Activated CD4-positive, alpha-beta T cell treated with anti-CD3 and anti-CD28 coated beads, Interleukin-2, amount 50 U/mL, for 24 hours (primary cell): ENCODE data around the gene SLC39A9.
"Not testable (repeated sequence)": the region's sequence is repeated elsewhere in the genome, so short reads cannot be mapped to it uniquely, and the experiment has no call there.

ENCODE experiments used
- DNase-seq, 2 donors: peaks; one replicate each; pipeline ENCODE4 v3.0.0-alpha.2; 2020; ENCODE audit warnings: low read depth in 1 of 2, low spot score in 1 of 2

SLC39A9 gene

DNA sequence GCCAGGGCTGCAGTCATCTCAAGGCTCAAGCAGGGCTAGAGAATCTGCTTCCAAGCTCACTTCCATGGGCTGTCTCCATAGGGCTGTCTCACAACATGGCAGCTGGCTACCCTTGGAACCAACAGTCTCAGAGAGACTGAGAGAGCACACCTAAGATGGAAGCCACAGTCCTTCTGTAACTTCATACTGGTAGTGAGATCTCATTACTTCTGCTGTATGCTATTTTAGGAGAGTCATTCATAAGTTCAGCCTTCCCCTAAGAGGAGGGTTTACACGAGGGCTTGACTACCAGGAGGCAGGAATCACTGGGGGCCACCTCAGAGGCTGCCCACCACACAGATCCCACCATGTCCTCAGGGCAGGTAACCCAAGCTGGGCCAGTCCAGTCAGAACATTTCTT, 30.1 kb upstream of the SLC39A9 start:
- DNase-seq: no peak

DNA sequence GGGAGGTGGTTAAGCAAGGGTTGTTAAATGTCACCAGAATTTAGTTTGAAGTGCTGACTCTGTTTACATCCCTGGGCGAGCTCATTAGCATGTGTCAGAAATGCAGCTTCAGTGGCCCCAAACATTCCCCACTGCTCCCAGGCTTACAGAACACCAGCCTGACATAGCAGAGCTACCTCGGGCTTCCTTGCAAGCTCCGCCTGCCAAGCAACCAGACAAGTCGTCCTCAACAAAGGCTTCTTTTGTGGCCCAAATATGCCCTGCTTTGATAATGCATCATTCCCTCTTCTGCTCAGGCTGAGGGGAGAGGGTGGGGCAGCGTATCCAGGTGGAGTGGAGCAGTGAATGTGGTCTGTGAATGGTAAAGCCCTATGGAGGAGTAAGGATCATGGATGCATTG, 28.4 kb upstream of the SLC39A9 start:
- no peak for DNase-seq

DNA sequence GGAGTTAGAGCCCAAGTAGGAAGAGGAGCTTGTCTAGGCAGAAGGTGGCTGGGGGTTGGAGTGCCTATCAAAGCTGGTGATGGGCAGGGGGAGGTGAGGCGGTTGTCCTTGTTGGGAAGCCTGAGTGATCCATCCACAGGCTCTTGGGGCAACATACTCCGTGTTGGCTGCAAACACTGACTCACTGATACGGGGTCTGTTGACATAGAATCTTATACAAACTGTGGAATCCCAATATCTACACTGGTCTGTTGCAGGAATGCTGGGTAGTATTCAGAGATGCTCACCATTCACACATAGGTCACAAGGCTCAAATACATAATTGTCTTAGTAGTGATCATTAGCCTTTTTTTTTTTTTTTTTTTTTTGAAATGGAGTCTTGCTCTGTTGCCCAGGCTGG, 26.3 kb upstream of the SLC39A9 start:
- DNase-seq: no peak

DNA sequence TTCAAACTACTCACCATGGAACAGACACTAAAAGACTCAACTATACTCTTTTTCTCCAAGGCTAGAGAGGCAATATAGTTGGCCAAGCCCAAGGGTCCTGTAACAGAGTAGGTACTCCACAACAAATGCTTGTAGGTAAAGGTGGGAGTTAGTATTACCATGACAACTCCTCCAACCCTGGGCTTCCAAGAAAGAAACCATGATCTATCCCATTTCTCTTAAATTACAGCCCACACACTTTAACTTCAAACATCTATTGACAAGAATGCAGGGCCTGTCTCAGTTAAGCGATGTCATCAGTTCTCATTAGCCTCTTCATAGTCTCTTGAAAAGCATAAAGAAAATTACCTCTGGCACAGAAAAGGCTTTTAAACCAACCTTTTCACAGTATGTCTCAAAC, 25.4 kb upstream of the SLC39A9 start:
- DNase-seq: no peak

DNA sequence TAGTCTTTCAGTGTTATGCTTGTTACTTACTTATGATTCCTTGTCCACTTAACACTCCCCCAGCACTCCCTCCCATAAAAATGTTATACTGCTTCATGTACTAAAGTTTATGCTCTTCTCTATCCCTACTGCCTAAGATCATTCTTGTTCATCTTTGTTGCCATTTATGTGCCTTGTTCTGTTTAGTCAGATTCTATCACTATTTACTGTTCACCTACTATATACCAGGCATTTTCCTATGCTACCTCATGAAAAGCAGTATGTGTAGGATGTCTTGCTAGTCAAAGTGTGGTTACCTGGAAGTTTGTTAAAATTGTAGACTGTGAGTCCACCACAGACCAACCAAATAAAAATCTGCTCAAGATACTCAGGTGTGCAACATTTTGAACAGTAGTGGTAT, 24.3 kb upstream of the SLC39A9 start:
- DNase-seq: no peak

DNA sequence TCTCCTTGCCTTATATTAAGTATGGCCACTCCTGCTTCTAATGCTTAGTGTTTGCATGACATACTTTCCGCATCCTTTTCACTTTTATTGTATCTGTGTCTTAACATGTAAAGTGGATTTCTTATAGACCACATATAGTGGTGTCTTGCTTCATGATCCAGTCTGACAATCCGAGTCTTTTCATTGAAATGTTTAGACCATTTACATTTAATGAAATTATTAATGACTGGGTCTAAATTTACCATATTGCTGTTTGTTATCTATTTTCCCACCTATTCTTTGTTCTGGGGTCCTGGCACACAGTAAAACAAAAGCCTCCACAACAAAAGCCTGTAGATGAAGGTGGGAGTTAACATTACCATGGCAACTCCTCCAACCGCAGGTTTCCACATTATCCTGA, 23.3 kb upstream of the SLC39A9 start:
- no peak for DNase-seq

DNA sequence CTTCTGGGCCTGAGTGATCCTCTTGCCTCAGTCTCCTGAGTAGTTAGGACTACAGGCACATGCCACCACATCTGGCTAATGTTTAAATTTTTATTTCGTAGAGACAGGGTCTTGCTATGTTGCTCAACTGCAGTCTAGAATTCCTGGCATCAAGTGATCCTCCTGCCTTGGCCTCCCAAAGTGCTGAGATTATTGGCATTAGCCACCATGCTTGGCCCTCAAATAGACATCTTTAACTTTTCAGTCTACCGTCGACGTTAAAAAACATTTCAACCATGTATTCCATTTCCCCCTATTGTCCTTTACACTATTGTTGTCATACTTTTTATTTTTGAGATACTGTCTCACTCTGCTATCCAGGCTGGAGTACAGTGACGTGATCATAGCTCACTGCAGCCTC, 22.8 kb upstream of the SLC39A9 start:
- no peak for DNase-seq

DNA sequence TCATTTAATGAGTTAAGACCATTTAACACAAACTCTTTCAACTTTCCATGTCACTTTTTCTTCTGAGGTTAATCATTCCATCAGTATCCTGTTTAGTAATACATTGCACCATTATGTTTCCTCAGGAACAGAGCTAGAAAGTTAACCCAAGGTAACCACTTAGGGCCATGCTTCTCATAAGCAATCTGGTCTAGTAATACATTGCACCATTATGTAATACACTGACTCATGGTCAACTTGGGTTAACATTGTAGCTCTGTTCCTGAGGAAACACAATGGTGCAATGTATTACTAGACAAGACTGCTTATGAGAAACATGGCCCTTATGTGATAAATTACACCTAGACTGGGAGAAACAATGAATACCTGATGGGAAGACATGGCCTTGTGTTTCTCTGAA, 22.1 kb upstream of the SLC39A9 start:
- no peak for DNase-seq

DNA sequence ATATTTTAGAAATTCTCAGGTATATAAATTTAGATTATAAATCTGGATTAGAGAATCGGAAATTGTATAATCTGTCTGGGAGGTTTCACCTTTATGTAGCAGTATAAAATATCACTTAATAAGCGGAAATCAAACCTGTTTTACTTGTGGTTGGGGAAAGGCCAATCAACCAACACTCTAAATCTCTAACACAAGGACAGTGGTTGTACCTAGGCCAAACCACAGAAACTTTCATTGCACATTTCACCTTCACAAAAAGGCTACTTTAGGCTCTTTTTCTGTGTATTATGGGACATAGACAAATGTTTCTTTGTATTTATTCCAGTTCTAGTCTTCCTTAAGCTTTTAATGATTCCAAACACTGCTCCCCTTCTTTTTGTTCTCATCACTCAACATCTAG, 20.2 kb upstream of the SLC39A9 start:
- no peak for DNase-seq

DNA sequence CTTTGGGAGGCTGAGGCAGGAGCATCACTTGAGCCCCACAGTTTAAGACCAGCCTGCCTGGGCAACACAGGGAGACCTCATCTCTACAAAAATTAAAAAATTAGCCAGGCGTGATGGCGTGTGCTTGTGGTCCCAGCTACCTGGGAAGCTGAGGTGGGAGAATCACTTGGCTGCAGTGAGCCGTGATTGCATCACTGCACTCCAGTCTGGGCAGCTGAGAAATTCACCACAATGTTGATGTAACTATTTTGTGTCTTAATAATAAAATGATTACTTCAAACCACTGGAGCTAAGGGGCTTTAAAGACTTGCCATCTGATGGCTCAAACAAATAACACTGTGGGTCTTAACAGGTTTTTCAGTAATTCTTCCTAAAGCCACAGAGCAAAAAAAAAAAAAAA, 11.2 kb upstream of the SLC39A9 start:
- DNase-seq: no peak

DNA sequence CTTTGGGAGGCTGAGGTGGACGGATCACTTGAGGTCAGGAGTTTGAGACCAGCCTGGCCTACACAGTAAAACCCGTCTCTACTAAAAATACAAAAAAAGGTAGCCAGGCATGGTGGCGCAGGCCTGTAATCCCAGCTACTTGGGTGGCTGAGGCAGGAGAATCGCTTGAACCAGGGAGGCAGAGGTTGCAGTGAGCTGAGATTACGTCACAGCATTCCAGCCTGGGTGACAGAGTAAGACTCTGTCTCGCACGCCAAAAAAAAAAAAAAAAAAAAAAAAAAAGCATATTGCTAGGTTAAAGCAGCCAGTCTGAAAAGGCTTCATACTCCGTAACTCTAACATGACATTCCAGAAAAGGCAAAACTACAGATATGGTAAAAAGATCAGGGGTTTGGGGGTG, 7.1 kb upstream of the SLC39A9 start:
- DNase-seq: not testable (repeated sequence)

DNA sequence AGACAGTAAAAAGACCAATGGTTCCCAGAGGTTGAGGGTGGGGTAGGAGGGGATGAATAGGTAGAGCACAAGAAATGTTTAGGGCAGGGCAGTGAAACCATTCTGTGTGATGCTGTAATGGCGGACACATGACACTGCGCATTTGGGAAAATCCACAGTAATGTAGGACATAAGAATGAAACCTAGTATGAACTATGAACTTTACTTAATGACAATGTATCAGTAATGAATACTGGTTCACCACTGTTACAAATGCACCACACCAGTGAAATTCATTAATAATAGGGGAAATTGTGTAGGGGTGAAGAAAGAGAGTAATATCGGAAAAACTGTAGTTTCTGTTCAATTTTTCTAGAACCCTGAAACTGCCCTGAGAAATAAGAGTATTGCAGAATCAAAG, 6.0 kb upstream of the SLC39A9 start:
- no peak for DNase-seq

DNA sequence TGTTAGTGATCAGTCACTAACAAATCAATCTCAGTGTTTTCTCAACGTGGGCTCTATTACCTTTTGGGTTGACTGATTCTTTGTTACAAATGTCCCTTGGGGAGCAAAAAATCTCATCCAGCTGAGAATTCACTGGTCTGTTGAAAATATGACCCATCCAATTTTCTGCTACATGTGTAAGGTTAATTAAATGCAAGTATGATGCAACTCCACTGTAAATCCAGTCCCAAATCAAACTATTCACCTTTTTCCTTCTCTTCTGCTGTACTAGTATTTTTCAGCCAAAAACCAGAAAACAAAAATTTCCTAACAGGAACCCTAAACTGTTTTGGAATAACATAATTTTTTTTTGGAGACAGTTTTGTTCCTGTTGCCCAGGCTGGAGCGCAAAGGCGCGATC, 2.6 kb upstream of the SLC39A9 start:
- no peak for DNase-seq

DNA sequence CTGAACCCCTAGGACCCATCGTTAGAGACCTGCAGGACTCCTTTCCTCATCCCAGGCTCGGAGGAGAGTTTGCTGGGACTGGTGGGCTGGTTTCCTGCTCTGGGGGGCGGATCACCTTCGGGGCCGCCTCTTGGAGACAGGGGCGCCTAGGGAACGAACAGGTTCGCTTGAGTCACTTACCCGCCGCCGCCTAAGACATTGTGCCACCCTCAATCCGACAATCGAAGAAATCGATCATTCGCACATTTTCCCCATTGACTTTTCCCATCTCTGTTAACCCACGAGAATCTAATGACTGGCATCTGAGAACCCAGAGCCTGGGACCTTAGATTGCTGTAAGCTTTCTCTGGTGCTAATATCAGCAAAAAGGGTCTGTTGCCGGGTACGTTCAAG, 322 bp downstream of the SLC39A9 start:
- no peak for DNase-seq

DNA sequence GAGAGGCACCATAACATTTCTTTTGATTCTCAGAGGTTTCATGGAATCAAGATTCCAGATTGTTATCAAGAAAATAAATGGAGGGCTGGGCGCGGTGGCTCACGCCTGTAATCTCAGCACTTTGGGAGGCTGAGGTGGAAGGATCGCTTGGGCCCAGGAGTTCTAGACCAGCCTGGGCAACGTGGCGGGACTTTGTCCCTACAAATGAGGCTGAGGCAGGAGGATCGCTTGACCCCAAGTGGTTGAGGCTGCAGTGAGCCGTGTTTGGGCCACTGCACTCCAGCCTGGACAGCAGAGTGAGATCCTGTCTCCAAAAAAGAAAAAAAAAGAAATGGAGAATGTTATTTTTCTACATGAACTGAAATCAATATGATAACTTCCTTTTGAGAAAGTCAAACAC, 1.3 kb downstream of the SLC39A9 start:
- DNase-seq: no peak

DNA sequence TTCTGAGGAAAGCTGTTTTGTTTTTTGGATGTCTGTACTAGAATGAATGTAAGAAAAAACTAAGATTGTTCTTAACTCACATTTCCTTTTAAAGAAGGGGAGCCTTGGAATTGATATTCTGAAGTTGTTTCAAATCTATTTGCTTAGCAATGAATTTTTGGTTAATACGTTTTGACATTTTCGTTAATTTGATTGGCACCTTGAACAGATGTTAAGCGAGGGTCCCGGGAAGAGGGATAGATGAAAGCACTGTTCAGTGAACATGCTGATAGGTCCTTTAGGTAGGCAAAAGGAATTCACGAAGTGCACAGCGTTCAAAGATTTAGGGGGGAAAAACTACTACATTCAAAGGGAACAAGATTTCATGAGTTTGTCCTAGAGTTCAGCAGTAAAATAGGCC, 1.7 kb downstream of the SLC39A9 start:
- DNase-seq: no peak

DNA sequence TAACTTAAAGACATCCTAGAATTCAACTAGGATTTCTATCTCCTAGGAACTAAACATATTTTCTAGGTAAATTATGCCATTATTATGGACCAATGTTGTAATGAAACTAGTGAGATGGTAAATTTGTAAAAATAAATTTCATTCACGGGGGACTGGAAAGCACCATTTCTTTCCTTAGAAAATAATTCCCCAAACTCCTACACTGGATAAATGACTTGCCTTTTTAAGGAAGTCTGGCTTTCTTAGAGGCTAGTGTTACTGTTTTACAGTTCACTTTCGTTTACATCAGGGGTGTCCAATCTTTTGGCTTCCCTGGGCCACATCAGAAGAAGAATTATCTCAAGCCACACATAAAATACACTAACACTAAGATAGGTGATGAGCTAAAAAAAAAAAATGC, 3.3 kb downstream of the SLC39A9 start:
- no peak for DNase-seq

DNA sequence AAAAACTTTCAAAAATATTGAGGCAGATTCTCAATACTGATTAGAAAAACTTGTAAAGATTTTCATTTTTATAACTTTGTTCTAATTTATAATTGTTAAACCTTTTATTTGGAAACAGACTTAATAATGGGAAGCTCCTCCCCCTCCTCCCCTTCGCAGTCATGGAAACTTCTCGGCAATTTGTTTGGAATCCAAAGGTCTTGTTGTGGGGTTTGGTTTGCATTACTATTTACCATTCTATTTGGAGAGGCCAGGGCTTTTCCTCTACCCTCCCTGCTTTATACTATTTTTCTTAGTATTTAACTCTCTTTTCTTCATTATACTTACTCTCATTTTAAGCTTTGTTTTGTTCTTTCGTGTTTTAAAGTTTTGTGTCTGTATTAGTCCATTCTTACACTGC, 6.0 kb downstream of the SLC39A9 start:
- no peak for DNase-seq

DNA sequence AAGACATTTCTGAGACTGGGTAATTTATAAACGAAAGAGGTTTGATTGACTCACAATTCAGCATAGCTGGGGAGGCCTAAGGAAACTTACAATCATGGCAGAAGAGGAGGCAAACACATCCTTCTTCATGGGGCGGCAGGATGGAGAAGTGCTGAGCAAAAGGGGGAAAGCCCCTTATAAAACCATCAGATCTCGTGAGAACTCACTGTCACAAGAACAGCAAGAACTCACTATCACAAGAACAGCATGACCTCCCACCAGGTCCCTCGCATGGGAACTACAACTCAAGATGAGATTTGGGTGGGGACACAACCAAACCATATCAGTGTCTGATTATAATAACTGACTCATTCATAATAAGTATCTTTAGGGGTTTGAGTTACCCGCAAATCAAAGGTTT, 6.4 kb downstream of the SLC39A9 start:
- DNase-seq: no peak

DNA sequence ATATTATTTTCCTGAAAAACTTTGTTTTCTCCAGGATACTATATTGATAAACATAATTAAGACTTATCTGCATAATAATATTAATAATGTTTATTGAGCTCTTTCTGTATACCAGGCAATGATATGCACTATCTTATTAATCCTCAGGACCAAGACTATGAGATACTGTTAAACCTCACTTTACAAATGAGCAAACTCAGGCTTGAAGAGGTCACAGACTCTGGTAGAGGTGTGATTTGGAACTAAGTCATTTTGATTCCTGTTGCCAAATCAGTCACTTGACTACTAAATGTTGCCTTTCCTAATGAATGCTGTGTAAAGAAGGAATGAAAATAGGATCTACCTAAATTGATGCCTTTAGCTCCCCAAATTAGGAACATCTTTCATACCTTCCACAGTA, 7.3 kb downstream of the SLC39A9 start:
- DNase-seq: no peak

DNA sequence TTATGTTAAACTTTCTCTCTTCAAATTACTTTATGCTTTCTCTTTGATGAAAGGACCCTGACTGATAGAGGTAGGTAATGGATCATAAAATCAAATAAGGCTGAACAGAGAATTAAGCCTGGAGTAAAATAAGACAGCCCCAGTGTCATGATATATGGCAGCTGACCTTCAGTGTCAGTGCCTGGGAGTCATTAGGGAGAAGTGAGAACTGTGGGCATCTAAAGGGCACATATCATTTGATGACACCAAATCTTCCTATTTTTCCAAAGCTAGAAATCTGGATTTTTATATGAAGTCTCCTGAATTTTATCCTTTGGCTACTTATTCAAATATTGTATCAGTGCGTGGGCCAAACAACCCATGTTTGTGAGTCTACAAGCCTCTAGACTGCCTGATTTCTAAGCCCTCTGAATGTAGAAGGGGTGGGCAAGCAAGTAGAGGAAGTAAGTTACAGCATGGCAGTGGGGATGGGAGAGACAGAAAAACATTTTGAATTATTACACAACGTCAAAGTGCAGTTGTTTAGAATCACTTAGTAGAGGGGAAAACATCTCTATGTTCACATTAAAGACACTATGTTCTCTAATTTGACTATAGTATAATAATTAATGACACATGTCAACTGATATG, 10.0 kb downstream of the SLC39A9 start:
- DNase-seq: no peak

DNA sequence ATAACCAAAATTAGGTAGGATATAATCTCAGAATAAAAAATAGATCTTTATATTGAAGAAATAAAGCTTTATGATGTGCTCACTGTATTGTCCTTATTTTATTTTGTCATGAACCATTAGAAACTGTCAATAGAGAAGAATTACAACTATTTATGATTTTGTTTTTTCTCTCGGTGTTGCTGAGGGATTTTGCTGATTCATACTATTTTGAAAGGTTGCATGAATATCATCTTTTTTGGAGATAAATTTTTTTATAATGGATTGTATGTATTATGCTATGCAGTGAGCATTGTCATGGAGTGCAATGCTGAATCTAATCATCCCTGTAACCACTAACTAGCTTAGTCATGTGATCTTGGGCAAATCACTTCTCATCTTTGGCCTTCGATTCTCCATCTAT, 15.0 kb downstream of the SLC39A9 start:
- no peak for DNase-seq

DNA sequence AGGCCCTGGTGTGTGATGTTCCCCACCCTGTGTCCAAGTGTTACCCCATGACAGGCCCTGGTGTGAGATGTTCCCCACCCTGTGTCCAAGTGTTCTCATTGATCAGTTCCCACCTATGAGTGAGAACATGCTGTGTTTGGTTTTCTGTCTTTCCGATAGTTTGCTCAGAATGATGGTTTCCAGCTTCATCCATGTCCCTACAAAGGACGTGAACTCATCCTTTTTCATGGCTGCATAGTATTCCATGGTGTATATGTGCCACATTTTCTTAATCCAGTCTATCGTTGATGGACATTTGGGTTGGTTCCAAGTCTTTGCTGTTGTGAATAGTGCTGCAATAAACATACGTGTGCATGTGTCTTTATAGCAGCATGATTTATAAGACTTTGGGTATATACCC, 17.6 kb downstream of the SLC39A9 start:
- not testable (repeated sequence) for DNase-seq

DNA sequence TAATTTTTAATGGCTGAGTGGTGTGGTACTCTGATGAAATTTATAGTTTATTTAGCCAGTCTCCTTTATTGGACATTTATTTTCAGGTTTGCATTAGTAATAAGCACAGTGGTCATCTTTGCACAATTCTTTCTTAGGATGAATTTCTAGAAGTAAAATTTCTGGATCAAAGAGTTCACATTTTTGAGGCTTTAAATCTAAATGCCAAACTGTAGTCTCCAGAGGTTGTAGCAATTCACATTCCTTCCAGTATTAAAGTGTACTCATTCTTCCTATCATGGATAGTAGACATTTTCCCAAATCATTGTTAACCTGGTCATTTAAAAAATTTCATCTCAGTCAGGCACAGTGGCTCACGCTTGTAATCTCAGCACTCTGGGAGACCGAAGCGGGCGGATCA, 24.8 kb downstream of the SLC39A9 start:
- no peak for DNase-seq
